ENCODE data around the gene SRSF1. TPM values are rescaled to one million over a fixed set of nuclear protein-coding genes. Genes with fewer than 3 reads are reported as not detected.

SRSF1 gene
- total and polyA plus RNA-seq, 4 donors = 76.7 to 235 (median 156) TPM

DNA sequence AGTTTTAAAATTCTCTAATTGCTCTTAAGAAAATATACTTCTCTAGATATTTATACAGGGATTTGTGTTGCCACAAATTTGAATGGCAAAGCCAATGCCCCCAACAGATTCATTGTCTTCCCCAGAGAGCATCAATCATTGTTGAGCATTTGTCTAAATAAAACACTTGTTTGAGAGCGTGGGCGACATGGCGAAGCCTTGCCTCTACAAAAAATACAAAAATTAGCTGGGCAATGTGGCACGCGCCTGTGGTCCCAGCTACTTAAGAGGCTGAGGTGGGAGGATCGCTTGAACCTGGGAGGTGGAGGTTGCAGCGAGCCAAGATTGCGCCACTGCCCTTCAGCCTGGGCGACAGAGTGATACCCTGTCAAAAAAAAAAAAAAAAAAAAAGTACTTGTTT is 13.4 kb upstream of the SRSF1 start:
- no peak for DNase-seq
- ATAC-seq (ENCODE audit: insufficient read depth, low FRiP score) = no peak
- Histone ChIP-seq H3K9ac (ENCODE audit: insufficient read depth in 1 of 2, low read length in 2 of 2) (no peak overlapping the region), H3K4me1 (ENCODE audit: control insufficient read depth in 5 of 5, insufficient read depth in 5 of 5, low read length in 5 of 5) (no peaks in the 10 kb centered on the region), H3K36me3 (ENCODE audit: control insufficient read depth in 4 of 4, insufficient read depth in 4 of 4, low read length in 4 of 4) (no peaks in the 10 kb centered on the region), H3K27ac (ENCODE audit: low read depth in 1 of 2, low read length in 1 of 2) (no peak overlapping the region), H3K27me3 (ENCODE audit: control insufficient read depth in 3 of 3, insufficient read depth in 3 of 3, low read length in 2 of 3) (no peaks in the 10 kb centered on the region), H3K9me3 (ENCODE audit: control insufficient read depth in 4 of 4, insufficient read depth in 3 of 4, low read length in 3 of 4) (no peaks in the 10 kb centered on the region), H3K4me3 (no peak overlapping the region)
- 74 to 82% methylated on average over 9 of the region's 9 CpGs for WGBS, 2 donors
- TF ChIP-seq, protein P1, sequence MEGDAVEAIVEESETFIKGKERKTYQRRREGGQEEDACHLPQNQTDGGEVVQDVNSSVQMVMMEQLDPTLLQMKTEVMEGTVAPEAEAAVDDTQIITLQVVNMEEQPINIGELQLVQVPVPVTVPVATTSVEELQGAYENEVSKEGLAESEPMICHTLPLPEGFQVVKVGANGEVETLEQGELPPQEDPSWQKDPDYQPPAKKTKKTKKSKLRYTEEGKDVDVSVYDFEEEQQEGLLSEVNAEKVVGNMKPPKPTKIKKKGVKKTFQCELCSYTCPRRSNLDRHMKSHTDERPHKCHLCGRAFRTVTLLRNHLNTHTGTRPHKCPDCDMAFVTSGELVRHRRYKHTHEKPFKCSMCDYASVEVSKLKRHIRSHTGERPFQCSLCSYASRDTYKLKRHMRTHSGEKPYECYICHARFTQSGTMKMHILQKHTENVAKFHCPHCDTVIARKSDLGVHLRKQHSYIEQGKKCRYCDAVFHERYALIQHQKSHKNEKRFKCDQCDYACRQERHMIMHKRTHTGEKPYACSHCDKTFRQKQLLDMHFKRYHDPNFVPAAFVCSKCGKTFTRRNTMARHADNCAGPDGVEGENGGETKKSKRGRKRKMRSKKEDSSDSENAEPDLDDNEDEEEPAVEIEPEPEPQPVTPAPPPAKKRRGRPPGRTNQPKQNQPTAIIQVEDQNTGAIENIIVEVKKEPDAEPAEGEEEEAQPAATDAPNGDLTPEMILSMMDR (IDR thresholded peaks at IDR 0.05; ENCODE audit: control extremely low read depth, extremely low read depth) = no peak

DNA sequence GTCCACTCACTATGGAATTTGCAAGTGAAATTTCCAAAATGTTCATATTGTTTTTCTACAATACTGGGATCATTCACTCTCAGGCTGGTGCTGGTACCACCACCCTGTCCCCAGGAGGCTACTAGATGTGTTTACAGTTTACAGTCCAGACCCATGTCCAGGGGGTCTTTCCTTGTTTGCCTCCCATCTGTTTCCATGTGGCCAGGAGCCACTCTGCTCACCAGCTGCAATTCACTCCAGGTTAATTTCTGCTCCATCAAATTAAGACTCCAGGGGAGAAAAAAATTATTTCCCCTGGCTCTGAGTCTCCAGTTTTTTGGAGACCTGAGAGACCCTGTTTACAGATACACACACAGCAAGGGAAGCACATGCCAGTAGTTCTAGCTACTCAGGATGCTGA is 12.5 kb upstream of the SRSF1 start:
- TF ChIP-seq, protein P1 (IDR thresholded peaks at IDR 0.05; ENCODE audit: control extremely low read depth, extremely low read depth) = no peak
- Histone ChIP-seq H3K27me3 (ENCODE audit: control insufficient read depth in 3 of 3, insufficient read depth in 3 of 3, low read length in 2 of 3) (no peaks in the 10 kb centered on the region), H3K27ac (ENCODE audit: low read depth in 1 of 2, low read length in 1 of 2) (no peak overlapping the region), H3K9ac (ENCODE audit: insufficient read depth in 1 of 2, low read length in 2 of 2) (no peak overlapping the region), H3K4me1 (ENCODE audit: control insufficient read depth in 5 of 5, insufficient read depth in 5 of 5, low read length in 5 of 5) (no peaks in the 10 kb centered on the region), H3K9me3 (ENCODE audit: control insufficient read depth in 4 of 4, insufficient read depth in 3 of 4, low read length in 3 of 4) (no peaks in the 10 kb centered on the region), H3K36me3 (ENCODE audit: control insufficient read depth in 4 of 4, insufficient read depth in 4 of 4, low read length in 4 of 4) (no peaks in the 10 kb centered on the region), H3K4me3 (no peak overlapping the region)
- DNase-seq (no peak), ATAC-seq (ENCODE audit: insufficient read depth, low FRiP score) (no peak)

DNA sequence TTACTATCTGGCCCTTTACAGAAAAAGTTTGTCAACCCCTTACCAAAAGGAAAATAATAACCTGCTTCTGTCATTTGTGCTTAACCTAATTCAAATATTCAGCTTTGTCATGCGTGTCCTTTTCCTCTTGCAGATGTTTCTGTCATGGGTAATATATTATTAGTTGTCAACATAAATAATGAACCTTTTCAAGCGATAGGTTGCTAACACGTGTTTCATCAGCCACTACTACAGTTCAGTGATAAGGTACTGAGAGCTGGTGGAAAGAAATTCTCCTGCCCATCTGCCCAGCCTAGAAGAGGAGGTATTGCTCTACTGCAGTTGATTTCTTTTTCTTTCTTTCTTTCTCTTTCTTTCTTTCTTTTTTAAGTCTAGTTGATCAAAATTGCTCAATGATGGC is 12.0 kb upstream of the SRSF1 start:
- no peaks in the 10 kb centered on the region for H3K4me1 ChIP-seq (ENCODE audit: control insufficient read depth in 5 of 5, insufficient read depth in 5 of 5, low read length in 5 of 5)
- DNase-seq = no peak
- H3K36me3 ChIP-seq (ENCODE audit: control insufficient read depth in 4 of 4, insufficient read depth in 4 of 4, low read length in 4 of 4) = no peaks in the 10 kb centered on the region
- 69 to 72% methylated on average over 3 of the region's 3 CpGs for WGBS, 2 donors
- no peak overlapping the region for H3K4me3 ChIP-seq
- no peak overlapping the region for H3K9ac ChIP-seq (ENCODE audit: insufficient read depth in 1 of 2, low read length in 2 of 2)
- no peak for ATAC-seq (ENCODE audit: insufficient read depth, low FRiP score)
- no peaks in the 10 kb centered on the region for H3K9me3 ChIP-seq (ENCODE audit: control insufficient read depth in 4 of 4, insufficient read depth in 3 of 4, low read length in 3 of 4)
- TF ChIP-seq, protein P1 (IDR thresholded peaks at IDR 0.05; ENCODE audit: control extremely low read depth, extremely low read depth) = no peak
- H3K27me3 ChIP-seq (ENCODE audit: control insufficient read depth in 3 of 3, insufficient read depth in 3 of 3, low read length in 2 of 3) = no peaks in the 10 kb centered on the region
- H3K27ac ChIP-seq (ENCODE audit: low read depth in 1 of 2, low read length in 1 of 2) = no peak overlapping the region

GRCh38 chr17:58010067-58010799 is 3.2 kb upstream of the SRSF1 start:
- peaks cover 0 to 8% (median 6%) of the 10 kb centered on the region in 4 donors for H3K36me3 ChIP-seq (ENCODE audit: control insufficient read depth in 4 of 4, insufficient read depth in 4 of 4, low read length in 4 of 4)
- H3K4me1 ChIP-seq (ENCODE audit: control insufficient read depth in 5 of 5, insufficient read depth in 5 of 5, low read length in 5 of 5) = peaks cover 2 to 9% (median 8%) of the 10 kb centered on the region in 5 donors
- TF ChIP-seq, protein P1 (IDR thresholded peaks at IDR 0.05; ENCODE audit: control extremely low read depth, extremely low read depth) = no peak
- H3K9ac ChIP-seq (ENCODE audit: insufficient read depth in 1 of 2, low read length in 2 of 2) = no peak overlapping the region
- no peak overlapping the region for H3K4me3 ChIP-seq
- 98% methylated on average over 10 of the region's 10 CpGs for WGBS, 2 donors
- ATAC-seq (ENCODE audit: insufficient read depth, low FRiP score) (no peak), DNase-seq (no peak)
- no peak overlapping the region for H3K27ac ChIP-seq (ENCODE audit: low read depth in 1 of 2, low read length in 1 of 2)
- H3K27me3 ChIP-seq (ENCODE audit: control insufficient read depth in 3 of 3, insufficient read depth in 3 of 3, low read length in 2 of 3) = no peaks in the 10 kb centered on the region
- no peaks in the 10 kb centered on the region for H3K9me3 ChIP-seq (ENCODE audit: control insufficient read depth in 4 of 4, insufficient read depth in 3 of 4, low read length in 3 of 4)
